GM19452 (cell line): Measurements from ENCODE around the gene PCSK2.

Experiments
- ATAC-seq: cut with Tn5 transposase; IDR thresholded peaks from one replicate; pipeline ENCODE4 v1.9.1; 2021; ENCODE audit not compliant: unreplicated experiment

The PCSK2 gene

GRCh38 chr20:17236766-17237165 lies 9.9 kb downstream of the PCSK2 start:
- no peak for ATAC-seq

GRCh38 chr20:17248224-17248623 lies 21.4 kb downstream of the PCSK2 start:
- no peak for ATAC-seq

GRCh38 chr20:17262786-17263185 lies 35.9 kb downstream of the PCSK2 start:
- ATAC-seq: no peak

- no peak for ATAC-seq
These were observed 46.9 kb downstream of the PCSK2 start for GRCh38 chr20:17273717-17274116.

- no peak for ATAC-seq
These were observed 49.3 kb downstream of the PCSK2 start for GRCh38 chr20:17276101-17276500.

GRCh38 chr20:17281478-17281877 lies 54.6 kb downstream of the PCSK2 start:
- ATAC-seq: peak; percentile 58

- ATAC-seq: no peak
These were observed 55.7 kb downstream of the PCSK2 start for GRCh38 chr20:17282501-17282900.

- ATAC-seq: no peak
These were observed 60.7 kb downstream of the PCSK2 start for GRCh38 chr20:17287503-17287902.

- ATAC-seq: no peak
These were observed 61.2 kb downstream of the PCSK2 start for GRCh38 chr20:17287998-17288397.

- ATAC-seq: no peak
These were observed 68.4 kb downstream of the PCSK2 start for GRCh38 chr20:17295151-17295726.

GRCh38 chr20:17295991-17296390 lies 69.2 kb downstream of the PCSK2 start:
- ATAC-seq: no peak

- no peak for ATAC-seq
These were observed 71.3 kb downstream of the PCSK2 start for GRCh38 chr20:17298171-17298570.

GRCh38 chr20:17298751-17299150 lies 71.9 kb downstream of the PCSK2 start:
- ATAC-seq: no peak

- ATAC-seq: no peak
These were observed 73.3 kb downstream of the PCSK2 start for GRCh38 chr20:17300113-17300512.

- ATAC-seq: no peak
These were observed 77.9 kb downstream of the PCSK2 start for GRCh38 chr20:17304774-17305173.

- no peak for ATAC-seq
These were observed 79.6 kb downstream of the PCSK2 start for GRCh38 chr20:17306427-17306826.

GRCh38 chr20:17314264-17314663 lies 87.4 kb downstream of the PCSK2 start:
- ATAC-seq: no peak

- ATAC-seq: no peak
These were observed 88.8 kb downstream of the PCSK2 start for GRCh38 chr20:17315407-17316231.

GRCh38 chr20:17316316-17317038 lies 89.6 kb downstream of the PCSK2 start:
- no peak for ATAC-seq

GRCh38 chr20:17317341-17317740 lies 90.5 kb downstream of the PCSK2 start:
- no peak for ATAC-seq

GRCh38 chr20:17320456-17320855 lies 93.6 kb downstream of the PCSK2 start:
- ATAC-seq: no peak

- no peak for ATAC-seq
These were observed 99.3 kb downstream of the PCSK2 start for GRCh38 chr20:17326096-17326495.
